HepG2 (cell line): Measurements from ENCODE around the gene PPP2R2C. TPM values are rescaled to one million over a fixed set of nuclear protein-coding genes. Genes with fewer than 3 reads are reported as not detected.

Source experiments
- GATAD1 ChIP-seq: IDR thresholded peaks from 2 replicates; pipeline ENCODE4 v1.6.1; 2016; ENCODE audit warnings: missing genetic modification reagents, missing compliant biosample characterization
- HOXA5 ChIP-seq: sonication (generic); formaldehyde crosslinking; IDR thresholded peaks from 2 replicates; pipeline ENCODE4 v1.4.0; 2020; ENCODE audit warnings: missing genetic modification reagents
- JUNB ChIP-seq: sonication (generic); formaldehyde crosslinking; IDR thresholded peaks from 2 replicates; pipeline ENCODE4 v1.8.0; 2022; ENCODE audit warnings: missing genetic modification reagents, mild to moderate bottlenecking, borderline replicate concordance
- MAZ ChIP-seq, 2 experiments: sonication (generic) in 1 of 2; formaldehyde crosslinking in 1 of 2; IDR thresholded peaks; 2 replicates each; pipeline versions ENCODE4 v1.5.0 to v1.6.1; 2012 to 2020; ENCODE audit warnings: low read depth in 2 of 2, mild to moderate bottlenecking in 2 of 2, borderline replicate concordance in 1 of 2, improper control_type of control experiment in 1 of 2, low read length in 1 of 2, missing genetic modification reagents in 1 of 2, moderate library complexity in 1 of 2
- POGZ ChIP-seq: sonication (generic); formaldehyde crosslinking; IDR thresholded peaks from 2 replicates; pipeline ENCODE4 v1.4.0; 2020; ENCODE audit warnings: mild to moderate bottlenecking, missing genetic modification reagents
- RBM39 ChIP-seq: fragments of 200-400 bp; formaldehyde crosslinking; IDR thresholded peaks from one replicate; pipeline ENCODE4 v1.6.1; 2018; ENCODE audit warnings: antibody characterized with exemption, mild to moderate bottlenecking, low read depth, low read length; ENCODE audit not compliant: poor library complexity, severe bottlenecking
- TAF15 ChIP-seq: fragments of 200-400 bp; formaldehyde crosslinking; IDR thresholded peaks from one replicate; pipeline ENCODE4 v1.6.1; 2018; ENCODE audit warnings: mild to moderate bottlenecking, low read depth, low read length; ENCODE audit not compliant: poor library complexity, severe bottlenecking
- TSC22D2 ChIP-seq: sonication (generic); formaldehyde crosslinking; IDR thresholded peaks from 2 replicates; pipeline ENCODE4 v1.5.1; 2020; ENCODE audit warnings: missing genetic modification reagents, mild to moderate bottlenecking, borderline replicate concordance
- ZBTB8A ChIP-seq: sonication (generic); formaldehyde crosslinking; IDR thresholded peaks from 2 replicates; pipeline ENCODE4 v1.4.0; 2020; ENCODE audit warnings: mild to moderate bottlenecking, low read depth, missing genetic modification reagents, borderline replicate concordance
- ZMYM3 ChIP-seq: sonication (generic); formaldehyde crosslinking; IDR thresholded peaks from 2 replicates; pipeline ENCODE4 v1.5.1; 2020; ENCODE audit warnings: mild to moderate bottlenecking, missing genetic modification reagents
- polyA plus RNA-seq, 8 experiments: library from polyadenylated mRNA; depleted of rRNA in 3 of 8; stranded (reverse) in 7 of 8; unstranded in 1 of 8; fragments of >200 nt; fragmentation: Illumina TruSeq in 4 of 8; extraction: Trizol in 4 of 8; gene quantifications; 2 replicates each; pipeline versions ENCODE4 v1.2.1 to v1.2.3, GENCODE V29; 2011 to 2016; ENCODE audit warnings: low read depth in 4 of 8, missing spikeins in 1 of 8, mixed read lengths in 1 of 8; ENCODE audit not compliant: insufficient read depth in 1 of 8
- total RNA-seq, 5 experiments: library from RNA; depleted of rRNA; stranded (reverse); fragments of >200 nt; fragmentation: Illumina TruSeq; extraction: Trizol; gene quantifications; 2 replicates each; pipeline ENCODE4 v1.2.3, GENCODE V29; 2016; ENCODE audit warnings: low read depth in 1 of 5
- TF ChIP-seq, protein P1 (sequence below): sonication (generic); formaldehyde crosslinking; IDR thresholded peaks from 2 replicates; pipeline ENCODE4 v1.4.0; 2020; ENCODE audit warnings: missing genetic modification reagents, borderline replicate concordance
- TF ChIP-seq, protein P2 (sequence below): sonication (generic); formaldehyde crosslinking; conservative IDR thresholded peaks from 2 replicates; pipeline ENCODE4 v1.4.0; 2020; ENCODE audit warnings: missing genetic modification reagents
- TF ChIP-seq, protein P3 (sequence below): sonication (generic); formaldehyde crosslinking; IDR thresholded peaks from 2 replicates; pipeline ENCODE4 v1.8.0; 2023; ENCODE audit warnings: mild to moderate bottlenecking, missing genetic modification reagents
- TF ChIP-seq, protein P4 (sequence below): sonication (generic); formaldehyde crosslinking; conservative IDR thresholded peaks from 2 replicates; pipeline ENCODE4 v1.5.0; 2020; ENCODE audit warnings: missing genetic modification reagents

PPP2R2C gene
- total and polyA plus RNA-seq, 2 of the 13 experiments (the other 11 are each of a cell fraction or from before 2014, with no cell fraction given), result 0.60 to 8.6 TPM

DNA sequence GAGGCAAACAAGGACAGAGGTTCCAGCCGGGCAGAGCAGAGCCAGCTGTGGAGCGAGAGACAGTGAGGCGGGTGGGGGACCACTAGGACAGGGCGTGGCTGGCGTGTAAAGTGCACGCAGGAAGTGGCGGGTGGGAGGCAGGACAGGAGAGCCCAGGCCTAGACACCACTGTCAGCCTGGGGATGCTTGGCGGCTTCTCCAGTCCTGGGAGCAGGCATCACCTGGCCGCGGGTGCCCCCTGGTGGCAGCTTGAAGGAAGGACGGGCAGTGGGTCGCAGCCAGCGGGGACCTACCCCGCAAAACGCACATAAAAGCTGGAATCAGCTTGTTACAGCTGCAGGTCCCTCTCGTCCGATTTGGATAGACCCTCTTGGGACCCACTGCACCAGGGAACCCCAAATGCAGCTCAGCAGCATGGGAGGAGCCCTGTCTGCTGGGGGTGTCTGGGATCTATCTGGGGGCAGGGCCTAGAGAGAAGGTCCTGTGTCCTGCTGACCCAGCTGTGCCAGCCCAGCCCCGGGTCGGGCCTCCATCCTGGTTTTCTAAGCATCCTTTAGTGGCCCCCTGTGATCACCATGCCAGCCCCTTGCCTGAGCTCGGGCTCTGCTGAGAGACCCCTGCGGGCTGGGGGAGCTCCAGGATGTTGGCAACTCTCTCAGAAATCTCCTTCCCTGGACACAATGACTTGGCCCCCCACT lies 145.0 kb downstream of the PPP2R2C start (continued):
- TF ChIP-seq, protein P1, sequence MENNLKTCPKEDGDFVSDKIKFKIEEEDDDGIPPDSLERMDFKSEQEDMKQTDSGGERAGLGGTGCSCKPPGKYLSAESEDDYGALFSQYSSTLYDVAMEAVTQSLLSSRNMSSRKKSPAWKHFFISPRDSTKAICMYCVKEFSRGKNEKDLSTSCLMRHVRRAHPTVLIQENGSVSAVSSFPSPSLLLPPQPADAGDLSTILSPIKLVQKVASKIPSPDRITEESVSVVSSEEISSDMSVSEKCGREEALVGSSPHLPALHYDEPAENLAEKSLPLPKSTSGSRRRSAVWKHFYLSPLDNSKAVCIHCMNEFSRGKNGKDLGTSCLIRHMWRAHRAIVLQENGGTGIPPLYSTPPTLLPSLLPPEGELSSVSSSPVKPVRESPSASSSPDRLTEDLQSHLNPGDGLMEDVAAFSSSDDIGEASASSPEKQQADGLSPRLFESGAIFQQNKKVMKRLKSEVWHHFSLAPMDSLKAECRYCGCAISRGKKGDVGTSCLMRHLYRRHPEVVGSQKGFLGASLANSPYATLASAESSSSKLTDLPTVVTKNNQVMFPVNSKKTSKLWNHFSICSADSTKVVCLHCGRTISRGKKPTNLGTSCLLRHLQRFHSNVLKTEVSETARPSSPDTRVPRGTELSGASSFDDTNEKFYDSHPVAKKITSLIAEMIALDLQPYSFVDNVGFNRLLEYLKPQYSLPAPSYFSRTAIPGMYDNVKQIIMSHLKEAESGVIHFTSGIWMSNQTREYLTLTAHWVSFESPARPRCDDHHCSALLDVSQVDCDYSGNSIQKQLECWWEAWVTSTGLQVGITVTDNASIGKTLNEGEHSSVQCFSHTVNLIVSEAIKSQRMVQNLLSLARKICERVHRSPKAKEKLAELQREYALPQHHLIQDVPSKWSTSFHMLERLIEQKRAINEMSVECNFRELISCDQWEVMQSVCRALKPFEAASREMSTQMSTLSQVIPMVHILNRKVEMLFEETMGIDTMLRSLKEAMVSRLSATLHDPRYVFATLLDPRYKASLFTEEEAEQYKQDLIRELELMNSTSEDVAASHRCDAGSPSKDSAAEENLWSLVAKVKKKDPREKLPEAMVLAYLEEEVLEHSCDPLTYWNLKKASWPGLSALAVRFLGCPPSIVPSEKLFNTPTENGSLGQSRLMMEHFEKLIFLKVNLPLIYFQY, result 0 out of 2 replicates have a peak, but pooled peaks have one; percentile 61
- TF ChIP-seq, protein P2, sequence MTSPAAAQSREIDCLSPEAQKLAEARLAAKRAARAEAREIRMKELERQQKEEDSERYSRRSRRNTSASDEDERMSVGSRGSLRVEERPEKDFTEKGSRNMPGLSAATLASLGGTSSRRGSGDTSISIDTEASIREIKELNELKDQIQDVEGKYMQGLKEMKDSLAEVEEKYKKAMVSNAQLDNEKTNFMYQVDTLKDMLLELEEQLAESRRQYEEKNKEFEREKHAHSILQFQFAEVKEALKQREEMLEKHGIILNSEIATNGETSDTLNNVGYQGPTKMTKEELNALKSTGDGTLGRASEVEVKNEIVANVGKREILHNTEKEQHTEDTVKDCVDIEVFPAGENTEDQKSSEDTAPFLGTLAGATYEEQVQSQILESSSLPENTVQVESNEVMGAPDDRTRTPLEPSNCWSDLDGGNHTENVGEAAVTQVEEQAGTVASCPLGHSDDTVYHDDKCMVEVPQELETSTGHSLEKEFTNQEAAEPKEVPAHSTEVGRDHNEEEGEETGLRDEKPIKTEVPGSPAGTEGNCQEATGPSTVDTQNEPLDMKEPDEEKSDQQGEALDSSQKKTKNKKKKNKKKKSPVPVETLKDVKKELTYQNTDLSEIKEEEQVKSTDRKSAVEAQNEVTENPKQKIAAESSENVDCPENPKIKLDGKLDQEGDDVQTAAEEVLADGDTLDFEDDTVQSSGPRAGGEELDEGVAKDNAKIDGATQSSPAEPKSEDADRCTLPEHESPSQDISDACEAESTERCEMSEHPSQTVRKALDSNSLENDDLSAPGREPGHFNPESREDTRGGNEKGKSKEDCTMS (CRISPR knock-in tag), result no peak
- TF ChIP-seq JUNB (CRISPR knock-in tag), result no peak
- peak; percentile 39; the same call in 1 of the 2 replicates for TF ChIP-seq POGZ (CRISPR knock-in tag)
- TF ChIP-seq, protein P3, sequence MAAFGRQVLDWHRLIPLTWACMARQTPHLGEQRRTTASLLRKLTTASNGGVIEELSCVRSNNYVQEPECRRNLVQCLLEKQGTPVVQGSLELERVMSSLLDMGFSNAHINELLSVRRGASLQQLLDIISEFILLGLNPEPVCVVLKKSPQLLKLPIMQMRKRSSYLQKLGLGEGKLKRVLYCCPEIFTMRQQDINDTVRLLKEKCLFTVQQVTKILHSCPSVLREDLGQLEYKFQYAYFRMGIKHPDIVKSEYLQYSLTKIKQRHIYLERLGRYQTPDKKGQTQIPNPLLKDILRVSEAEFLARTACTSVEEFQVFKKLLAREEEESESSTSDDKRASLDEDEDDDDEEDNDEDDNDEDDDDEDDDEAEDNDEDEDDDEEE (CRISPR knock-in tag), result no peak
- TF ChIP-seq GATAD1 (CRISPR knock-in tag), result no peak
- TF ChIP-seq, protein P4, sequence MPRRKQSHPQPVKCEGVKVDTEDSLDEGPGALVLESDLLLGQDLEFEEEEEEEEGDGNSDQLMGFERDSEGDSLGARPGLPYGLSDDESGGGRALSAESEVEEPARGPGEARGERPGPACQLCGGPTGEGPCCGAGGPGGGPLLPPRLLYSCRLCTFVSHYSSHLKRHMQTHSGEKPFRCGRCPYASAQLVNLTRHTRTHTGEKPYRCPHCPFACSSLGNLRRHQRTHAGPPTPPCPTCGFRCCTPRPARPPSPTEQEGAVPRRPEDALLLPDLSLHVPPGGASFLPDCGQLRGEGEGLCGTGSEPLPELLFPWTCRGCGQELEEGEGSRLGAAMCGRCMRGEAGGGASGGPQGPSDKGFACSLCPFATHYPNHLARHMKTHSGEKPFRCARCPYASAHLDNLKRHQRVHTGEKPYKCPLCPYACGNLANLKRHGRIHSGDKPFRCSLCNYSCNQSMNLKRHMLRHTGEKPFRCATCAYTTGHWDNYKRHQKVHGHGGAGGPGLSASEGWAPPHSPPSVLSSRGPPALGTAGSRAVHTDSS (CRISPR knock-in tag), result 0 out of 2 replicates have a peak, but pooled peaks have one; percentile 30
- TF ChIP-seq TSC22D2 (CRISPR knock-in tag), result 0 out of 2 replicates have a peak, but pooled peaks have one; percentile 28
- no peak for TF ChIP-seq ZBTB8A (CRISPR knock-in tag)
- TF ChIP-seq ZMYM3 (CRISPR knock-in tag), result 0 out of 2 replicates have a peak, but pooled peaks have one; percentile 17
- TF ChIP-seq MAZ (IDR thresholded peaks at IDR 0.05; ENCODE audit: borderline replicate concordance, low read depth, low read length), result 0 out of 2 replicates have a peak, but pooled peaks have one; percentile 46
- TF ChIP-seq MAZ (CRISPR knock-in tag; IDR thresholded peaks at IDR 0.05; ENCODE audit: low read depth), result peak; percentile 49; the same call in 1 of the 2 replicates
- no peak for TF ChIP-seq TAF15
- TF ChIP-seq RBM39, result no peak
- TF ChIP-seq HOXA5 (CRISPR knock-in tag), result 0 out of 2 replicates have a peak, but pooled peaks have one; percentile 48
